NCI-H748 (cell line): Measurements from ENCODE around the gene RRAGB.
"Not testable (repeated sequence)": the region's sequence is repeated elsewhere in the genome, so short reads cannot be mapped to it uniquely, and the experiment has no call there.

ENCODE experiments used
- DNase-seq: peaks from one replicate; lab custom pipeline; 2025; ENCODE audit not compliant: unreplicated experiment; lab: John Stamatoyannopoulos, UW

Gene RRAGB, protein sequence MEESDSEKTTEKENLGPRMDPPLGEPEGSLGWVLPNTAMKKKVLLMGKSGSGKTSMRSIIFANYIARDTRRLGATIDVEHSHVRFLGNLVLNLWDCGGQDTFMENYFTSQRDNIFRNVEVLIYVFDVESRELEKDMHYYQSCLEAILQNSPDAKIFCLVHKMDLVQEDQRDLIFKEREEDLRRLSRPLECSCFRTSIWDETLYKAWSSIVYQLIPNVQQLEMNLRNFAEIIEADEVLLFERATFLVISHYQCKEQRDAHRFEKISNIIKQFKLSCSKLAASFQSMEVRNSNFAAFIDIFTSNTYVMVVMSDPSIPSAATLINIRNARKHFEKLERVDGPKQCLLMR

DNA sequence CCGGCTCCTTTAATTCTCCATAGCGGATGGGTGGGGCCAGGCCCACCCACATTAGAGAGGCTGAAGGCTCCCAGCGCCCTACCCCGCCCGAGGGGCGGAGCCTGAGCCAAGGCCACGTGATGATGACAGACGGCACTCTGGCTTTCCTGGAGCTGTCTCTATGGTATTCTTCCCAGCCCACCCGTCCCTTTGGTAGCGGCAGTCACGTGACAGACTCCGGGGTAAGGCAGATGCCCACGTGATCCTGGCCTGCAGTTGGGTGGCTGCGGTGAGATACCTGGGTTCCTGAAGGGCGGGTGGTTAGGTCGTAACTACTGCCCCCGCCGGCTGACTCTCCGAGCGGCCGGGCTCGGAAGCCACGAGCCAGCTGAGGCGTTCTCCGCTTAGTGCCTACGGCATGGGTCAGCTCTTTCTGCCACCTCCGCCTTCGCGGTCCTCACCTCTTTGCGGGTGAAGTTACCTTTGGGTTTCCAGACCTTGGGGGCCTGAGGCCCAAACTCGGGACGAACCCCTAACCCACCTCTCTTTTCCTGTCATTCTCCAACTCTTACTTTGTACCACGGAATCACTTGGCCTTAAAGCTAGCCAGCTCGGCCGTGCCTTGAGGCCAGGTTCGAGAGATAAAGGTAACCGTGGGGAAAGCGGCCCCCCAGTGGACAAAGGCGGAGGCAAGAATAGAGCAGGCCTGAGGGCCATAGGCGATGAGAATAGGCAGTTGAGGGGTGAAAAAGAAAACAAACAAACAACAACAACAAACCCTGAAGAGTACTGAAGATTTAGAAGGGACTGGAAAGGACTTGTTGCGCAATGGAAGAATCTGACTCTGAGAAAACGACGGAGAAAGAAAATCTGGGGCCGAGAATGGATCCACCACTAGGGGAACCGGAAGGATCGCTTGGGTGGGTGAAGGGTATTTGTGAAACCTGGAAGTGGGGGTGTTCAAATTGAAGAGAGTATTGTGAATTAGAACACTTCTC is at the start of gene RRAGB:
Gene RRAGB (plus strand): TSS at position 229 of the 977 bp plus-strand sequence. CDS start 579 bp downstream, at position 808.
- DNase-seq = peak; percentile 97

DNA sequence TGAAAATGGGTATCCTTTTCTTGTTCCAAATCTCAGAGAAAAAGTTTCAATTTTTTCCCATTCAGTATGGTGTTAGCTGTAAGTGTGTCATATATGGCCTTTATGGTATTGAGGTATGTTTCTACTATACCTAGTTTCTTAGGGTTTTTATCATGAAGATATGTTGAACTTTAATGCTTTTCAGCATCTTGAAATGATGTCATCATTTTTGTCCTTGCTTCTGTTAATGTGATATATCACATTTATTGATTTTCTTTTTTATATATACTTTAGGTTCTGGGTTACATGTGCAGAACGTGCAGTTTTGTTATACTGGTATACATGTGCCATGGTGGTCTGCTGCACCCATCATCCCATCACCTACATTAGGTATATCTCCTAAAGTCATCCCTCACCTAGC is 49.5 kb upstream of the RRAGB start:
- no peak for DNase-seq

DNA sequence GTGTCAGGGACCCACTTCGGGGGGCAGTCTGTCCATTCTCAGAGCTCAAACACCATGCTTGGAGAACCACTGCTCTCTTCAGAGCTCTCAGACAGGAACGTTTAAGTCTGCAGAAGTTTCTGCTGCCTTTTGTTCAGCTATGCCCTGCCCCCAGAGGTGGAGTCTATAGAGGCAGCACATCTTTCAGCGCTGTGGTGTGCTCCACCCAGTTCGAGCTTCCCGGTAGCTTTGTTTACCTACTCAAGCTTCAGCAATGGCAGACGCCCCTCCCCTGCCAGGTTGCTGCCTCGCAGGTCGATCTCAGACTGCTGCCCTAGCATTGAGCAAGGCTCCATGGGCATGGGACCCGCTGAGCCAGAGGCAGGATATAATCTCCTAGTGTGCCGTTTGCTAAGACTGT is 29.0 kb upstream of the RRAGB start:
- peak; percentile 36 for DNase-seq

DNA sequence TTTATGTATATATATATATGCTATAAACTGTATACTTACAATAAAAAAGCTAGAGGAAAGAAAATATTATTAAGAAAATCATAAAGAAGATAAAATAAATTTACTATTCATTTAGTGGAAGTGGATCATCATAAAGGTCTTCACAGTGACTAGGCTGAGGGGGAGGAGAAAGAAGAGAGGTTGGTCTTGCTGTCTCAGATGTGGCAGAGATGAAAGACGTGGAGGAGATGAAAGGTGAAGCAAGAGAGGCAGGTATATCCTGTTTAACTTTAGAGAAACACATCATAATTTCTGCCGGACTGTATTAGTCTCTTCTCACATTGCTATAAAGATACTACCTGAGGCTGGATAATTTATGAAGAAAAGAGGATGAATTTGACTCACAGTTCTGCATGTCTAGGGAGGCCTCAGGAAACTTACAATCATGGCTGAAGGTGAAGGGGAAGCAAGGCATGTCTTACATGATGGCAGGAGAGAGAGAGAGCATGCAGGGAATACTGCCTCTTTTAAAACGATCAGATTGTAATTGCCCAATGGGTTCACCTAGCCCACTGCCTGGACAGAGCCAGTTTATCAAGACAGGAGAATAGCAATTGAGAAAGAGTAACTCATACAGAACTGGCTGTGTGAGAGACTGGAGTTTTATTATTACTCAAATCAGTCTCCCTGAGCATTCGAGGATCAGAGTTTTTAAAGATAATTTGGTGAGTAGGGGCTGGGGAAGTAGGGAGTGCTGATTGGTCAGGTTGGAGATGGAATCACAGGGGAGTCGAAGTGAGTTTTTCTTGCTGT is 22.1 kb upstream of the RRAGB start:
- DNase-seq = no peak

DNA sequence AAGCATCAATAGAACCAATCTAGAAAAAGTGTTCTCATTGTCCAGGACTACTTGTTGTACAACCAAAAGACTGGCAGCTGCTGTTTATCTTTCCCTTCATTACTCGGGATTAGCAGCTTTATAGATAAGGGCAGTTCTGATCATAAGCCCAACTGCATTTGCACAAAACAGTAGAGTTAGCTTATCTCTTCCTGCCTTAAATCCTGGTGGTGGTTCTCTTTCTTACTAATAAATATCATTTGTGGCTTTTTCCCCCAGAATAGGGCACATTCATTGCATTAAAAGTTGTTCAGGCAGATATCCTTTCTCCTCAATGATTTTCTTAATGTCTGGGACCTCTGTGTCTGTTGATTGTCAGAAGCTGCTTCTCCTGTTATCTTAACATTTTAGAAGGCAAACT is 20.2 kb upstream of the RRAGB start:
- no peak for DNase-seq

DNA sequence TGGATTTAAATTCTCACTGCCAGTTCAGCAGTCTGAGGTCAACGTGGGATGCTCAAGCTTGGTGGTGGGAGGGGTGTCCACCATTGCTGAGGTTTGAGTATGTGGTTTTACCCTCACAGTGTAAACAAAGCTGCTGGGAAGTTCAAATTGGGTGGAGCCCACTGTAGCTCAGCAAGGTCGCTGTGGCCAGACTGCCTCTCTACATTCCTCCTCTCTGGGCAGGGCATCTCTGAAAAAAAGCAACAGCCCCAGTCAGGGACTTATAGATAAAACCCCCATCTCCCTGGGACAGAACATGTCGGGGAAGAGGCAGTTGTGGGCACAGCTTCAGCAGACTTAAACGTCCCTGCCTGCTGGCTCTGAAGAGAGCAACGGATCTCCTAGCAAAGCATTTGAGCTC is 14.9 kb upstream of the RRAGB start:
- no peak for DNase-seq

DNA sequence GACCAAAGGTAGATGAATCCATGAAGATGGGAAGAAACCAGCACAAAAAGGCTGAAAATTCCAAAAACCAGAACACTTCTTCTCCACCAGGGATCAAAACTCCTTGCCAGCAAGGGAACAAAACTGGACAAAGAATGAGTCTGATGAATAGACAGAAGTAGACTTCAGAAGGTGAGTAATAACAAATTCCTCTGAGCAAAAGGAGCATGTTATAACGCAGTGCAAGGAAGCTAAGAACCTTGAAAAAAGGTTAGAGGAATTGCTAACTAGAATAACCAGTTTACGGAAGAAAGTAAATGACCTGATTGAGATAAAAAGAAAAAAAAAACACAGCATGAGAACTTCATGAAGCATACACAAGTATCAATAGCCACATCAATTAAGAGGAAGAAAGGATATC is 14.1 kb upstream of the RRAGB start:
- DNase-seq = not testable (repeated sequence)

DNA sequence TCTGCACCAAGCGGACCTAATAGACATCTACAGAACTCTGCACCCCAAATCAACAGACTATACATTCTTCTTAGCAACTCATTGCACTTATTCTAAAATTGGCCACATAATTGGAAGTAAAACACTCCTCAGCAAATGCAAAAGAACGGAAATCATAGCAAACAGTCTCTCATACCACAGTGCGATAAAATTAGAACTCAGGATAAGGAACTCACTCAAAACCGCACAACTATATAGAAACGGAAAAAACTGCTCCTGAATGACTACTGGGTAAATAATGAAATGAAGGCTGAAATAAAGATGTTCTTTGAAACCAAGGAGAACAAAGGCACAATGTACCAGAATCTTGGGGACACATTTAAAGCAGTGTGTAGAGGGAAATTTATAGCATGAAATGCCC is 12.5 kb upstream of the RRAGB start:
- not testable (repeated sequence) for DNase-seq

DNA sequence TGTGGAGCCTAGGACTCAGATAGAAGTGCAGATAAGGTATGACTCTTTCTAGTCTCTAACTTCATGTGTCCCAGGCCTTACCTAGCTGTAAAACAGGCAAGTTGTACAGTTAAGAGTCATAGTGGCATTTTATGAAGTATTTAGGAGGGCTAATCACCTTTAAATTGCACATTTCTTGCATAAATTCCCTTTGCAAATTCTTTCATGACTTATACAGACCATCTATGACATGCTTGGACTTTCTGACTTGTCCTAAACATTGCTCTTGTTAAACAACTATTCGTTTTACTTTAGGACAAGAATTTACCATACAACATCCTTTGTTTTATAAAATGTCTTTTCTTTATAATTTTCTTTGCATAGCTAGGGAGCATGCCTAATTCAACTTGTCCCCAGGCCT is 7.8 kb upstream of the RRAGB start:
- DNase-seq = peak; percentile 0

DNA sequence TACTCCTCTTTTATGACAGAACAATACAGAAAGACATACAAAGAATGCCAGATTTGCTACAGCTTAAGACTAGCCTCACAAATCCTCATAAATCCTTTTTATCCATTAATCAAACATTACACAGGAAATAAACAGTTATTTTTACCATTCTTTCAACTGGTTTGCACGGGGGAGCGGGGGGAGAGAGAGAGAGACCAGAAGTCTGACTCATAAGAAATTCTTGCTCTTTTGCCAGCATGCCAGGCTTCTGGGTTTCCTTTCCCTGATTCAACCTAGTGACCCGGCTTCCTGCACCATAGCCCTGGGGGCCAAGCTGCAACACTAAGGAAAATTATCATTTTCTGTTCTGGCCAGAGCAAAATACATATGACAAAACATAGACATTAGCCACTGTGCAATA is 6.8 kb upstream of the RRAGB start:
- DNase-seq = no peak

DNA sequence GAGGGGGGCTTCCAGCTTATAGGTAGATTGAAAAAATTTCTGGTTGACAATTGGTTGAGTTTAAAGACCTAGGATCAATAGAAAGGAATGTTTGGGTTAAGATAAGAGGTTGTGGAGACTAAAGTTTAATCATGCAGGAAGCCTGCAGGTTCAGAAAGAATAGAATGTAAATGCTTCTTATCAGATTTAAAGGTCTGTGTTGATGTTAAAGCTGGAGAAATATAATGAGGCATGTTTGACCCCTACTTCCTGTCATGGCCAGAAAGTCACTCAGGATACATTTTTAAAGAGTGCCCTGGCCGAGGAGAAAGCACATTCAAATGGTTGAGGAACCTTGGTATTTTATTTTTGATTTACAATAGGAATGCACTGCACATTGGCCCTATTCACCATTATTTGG is 3.9 kb upstream of the RRAGB start:
- DNase-seq = no peak

DNA sequence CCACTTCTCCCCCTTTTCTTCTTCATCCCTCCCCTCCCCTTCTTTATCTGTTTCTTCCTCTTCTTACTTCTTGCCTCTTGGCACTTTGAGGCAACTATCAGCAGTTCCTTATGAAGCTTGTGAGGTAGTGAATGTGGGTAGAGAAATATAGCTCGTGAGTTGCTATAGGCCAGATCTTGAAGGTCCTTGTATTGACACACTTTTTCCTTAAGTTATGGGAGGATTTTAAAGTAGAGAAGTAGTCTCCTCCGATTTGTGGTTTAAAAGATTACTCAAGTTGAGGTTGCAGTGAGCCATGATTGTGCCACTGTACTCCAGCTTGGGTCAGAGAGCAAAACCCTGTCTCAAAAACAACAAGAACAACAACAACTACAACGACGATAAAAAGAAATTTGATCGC is 3.4 kb upstream of the RRAGB start:
- DNase-seq = no peak

DNA sequence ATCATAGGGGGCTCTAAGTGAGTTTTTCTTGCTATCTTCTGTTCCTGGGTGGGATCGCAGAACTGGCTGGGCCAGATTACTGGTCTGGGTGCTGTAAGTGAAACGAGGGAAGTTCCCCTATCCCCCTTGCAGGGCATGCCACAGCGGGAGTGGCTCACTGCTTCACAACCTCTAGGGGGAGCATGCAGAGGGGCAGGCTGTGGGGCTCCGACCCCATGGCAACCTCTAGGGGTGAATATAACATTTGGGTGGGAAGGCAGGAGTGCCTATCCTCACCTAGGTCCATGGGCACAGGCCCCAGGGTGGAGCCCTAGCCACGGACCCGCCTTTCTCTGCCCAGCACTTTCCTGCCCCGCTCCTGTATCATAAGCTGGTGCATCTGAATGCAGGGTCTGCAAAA is 1.7 kb upstream of the RRAGB start:
- no peak for DNase-seq

DNA sequence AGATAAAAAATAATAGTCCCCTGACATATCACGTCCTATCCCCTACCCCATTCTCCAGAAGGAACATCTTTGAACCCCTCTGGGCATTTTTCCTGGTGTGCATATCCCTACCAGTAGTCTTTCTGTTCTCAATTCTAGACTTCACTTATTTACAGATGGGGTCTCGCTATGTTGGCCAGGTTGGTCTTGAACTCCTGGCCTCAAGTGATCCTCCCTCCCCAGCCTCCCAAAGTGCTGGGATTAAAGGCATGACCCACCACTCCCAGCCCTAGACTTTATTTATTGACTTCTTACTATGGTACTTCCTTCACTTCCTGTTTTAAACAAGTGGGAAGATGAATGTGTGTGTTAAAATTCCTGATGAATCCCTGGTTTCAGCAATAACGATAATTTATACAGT is 612 bp upstream of the RRAGB start:
- no peak for DNase-seq

DNA sequence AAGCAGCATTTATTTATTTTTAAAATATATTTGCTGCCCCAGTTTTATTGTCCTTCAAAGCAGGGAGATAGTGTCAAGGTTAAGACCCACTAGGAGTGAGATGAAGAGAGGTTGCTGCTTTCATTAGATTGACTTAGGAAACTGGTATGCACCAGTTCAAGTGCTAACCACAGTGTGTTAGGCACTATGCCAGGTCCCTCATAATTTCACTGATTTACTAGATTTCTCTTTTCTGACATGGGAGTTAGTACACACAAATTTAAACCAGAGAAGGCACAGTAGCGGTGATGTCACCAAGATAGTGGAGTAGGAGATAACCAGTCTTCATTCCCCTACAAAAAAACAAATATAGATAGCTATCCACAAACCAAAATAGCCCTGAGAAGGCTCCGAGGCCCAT is 14.3 kb downstream of the RRAGB start:
- DNase-seq = no peak

DNA sequence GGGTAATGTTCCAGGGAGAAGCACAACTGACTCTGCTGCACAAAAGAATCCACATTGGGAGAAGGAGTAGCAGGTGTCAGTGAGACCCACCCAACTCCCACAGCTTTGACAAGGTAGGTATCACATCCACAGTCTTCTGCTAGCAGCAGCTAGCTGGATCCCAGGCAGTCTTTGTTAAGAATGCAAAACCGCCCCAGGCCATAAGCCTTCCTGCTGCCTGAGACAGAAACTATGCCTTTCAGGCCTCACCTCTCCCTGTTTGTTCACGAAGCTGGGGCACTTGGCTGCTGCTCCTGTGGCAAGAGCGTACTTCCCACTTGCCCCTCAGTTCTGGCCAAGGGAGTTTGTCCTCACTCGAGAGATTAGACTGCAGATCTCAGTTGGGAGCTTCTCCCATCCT is 21.4 kb downstream of the RRAGB start:
- no peak for DNase-seq

DNA sequence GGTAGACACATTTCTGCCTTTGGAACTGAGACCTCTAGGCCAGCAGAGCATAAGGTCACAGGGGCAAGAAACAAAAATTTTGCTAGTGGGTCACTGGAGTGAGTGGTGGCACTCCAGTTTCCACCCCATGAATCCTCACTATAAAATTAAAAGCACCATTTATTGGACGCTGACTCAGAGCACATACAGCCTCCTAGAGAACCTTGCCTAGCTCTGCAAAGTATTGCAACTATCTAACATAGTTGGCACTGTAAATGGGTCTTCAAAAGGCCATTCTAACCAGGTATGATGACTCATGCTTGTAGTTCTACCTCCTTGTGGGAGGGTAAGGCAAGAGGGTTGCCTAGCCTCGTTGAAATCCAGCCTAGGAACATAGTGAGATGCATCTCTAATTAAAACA is 25.1 kb downstream of the RRAGB start:
- no peak for DNase-seq

DNA sequence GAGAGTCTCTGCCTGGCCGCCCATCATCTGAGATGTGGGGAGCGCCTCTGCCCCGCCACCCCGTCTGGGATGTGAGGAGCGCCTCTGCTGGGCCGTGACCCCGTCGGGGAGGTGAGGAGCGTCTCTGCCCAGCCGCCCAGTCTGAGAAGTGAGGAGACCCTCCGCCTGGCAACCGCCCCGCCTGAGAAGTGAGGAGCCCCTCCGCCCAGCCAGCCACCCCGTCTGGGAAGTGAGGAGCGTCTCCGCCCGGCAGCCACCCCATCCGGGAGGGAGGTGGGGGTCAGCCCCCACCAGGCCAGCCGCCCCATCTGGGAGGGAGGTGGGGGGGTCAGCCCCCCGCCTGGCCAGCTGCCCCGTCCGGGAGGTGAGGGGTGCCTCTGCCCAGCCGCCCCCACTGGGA is 30.9 kb downstream of the RRAGB start:
- not testable (repeated sequence) for DNase-seq

DNA sequence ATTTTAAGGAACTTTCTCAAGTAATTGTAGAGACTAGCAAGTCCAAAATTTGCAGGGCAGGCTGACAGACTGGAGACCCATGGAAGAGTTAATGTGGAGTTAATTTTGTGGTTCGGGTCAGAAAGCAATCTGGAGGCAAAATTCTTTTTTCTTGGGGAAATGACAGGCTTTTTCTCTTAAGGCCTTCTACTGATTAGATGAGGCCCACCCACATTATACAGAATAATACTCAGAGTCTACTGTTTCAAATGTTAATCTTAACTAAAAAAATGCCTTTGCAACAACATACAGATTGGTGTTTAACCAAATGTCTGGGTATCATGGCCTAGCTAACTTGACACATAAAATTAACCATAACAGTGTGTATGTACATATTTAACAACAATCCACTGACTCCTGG is 32.7 kb downstream of the RRAGB start:
- no peak for DNase-seq

DNA sequence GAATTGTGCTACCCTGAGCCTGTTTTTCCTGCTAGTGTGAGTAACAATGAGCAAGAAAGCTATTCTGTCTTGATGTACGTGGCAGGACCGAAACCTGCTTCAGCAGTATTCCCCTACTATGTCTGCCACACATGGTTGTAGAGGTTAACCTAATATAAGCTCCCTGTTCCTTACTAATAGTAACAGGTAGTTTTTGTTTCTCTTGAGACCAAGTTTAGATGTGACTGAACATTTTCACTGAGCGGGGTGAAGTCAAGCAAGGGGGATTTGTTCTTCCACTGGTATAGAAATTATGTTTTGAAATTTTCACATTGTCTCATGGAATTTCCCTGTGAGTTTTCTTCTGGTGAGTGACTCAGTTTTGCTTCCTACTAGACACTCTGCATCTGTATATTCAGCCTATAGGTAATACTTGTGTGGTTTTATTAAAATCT is 37.3 kb downstream of the RRAGB start:
- DNase-seq = no peak

DNA sequence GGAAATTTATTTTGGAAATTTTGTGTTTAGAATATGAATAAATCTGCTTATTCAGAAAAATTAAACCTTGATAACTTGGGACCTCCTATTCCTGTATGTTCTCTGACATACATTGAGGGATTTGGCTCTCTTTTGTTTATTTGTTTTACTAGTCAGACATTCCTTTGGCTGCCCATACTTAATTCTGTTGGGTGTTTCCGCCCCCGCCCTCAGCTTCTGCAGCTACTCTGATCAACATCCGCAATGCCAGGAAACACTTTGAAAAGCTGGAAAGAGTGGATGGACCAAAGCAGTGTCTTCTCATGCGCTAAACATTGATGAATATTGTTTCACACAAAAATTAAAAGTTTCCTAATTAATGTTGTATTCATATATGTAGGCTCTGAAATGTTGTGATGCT is 40.5 kb downstream of the RRAGB start:
- no peak for DNase-seq
